ENCODE results near the gene UROS.

Gene UROS

GRCh38 chr10:125757742-125758141 is 65.3 kb downstream of the UROS start:
- DNase-seq, result no peak

GRCh38 chr10:125756853-125757487 is 66.1 kb downstream of the UROS start:
- DNase-seq, result no peak

GRCh38 chr10:125756196-125756595 is 66.9 kb downstream of the UROS start:
- DNase-seq, result no peak

- no peak for DNase-seq
Measured at GRCh38 chr10:125747417-125747816, 75.6 kb downstream of the UROS start.

- DNase-seq, result no peak
Measured at GRCh38 chr10:125744909-125745308, 78.1 kb downstream of the UROS start.

GRCh38 chr10:125742465-125742864 is 80.6 kb downstream of the UROS start:
- no peak for DNase-seq

GRCh38 chr10:125739994-125740679 is 82.9 kb downstream of the UROS start:
- no peak for DNase-seq

Measured in NCI-H524 (cell line).